ENCODE measurements around the gene AQP10.
"Not testable (repeated sequence)": the region's sequence is repeated elsewhere in the genome, so short reads cannot be mapped to it uniquely, and the experiment has no call there.

Gene AQP10

DNA sequence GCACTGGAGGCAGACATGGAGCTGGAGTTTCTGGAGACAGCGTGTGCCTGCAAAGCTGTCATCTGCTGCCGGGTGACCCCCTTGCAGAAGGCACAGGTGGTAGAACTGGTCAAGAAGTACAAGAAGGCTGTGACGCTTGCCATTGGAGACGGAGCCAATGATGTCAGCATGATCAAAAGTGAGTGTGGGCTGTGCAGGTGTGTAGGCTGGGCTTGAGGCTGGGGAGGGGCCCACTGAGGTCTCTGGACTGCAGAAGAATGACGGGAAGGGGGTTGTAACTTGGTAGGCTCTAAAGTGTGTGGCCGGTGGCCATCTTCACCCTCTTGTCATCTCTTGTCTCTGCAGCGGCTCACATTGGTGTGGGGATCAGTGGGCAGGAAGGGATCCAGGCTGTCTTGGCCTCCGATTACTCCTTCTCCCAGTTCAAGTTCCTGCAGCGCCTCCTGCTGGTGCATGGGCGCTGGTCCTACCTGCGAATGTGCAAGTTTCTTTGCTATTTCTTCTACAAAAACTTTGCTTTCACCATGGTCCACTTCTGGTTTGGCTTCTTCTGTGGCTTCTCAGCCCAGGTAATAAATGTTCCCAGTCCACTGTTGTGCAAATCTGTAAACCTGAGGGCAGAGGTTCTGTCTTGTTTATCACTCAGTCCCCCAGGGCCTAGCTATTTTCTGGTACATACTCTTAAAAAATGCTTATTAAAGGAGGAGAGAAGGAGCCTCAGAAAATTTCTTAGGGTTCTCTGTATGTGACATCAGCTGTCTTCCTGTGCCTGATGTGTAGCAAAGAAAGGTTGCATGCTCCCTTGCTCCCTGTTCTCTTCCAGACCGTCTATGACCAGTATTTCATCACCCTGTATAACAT, 24.3 kb downstream of the AQP10 start:
- DNase-seq: no peak

DNA sequence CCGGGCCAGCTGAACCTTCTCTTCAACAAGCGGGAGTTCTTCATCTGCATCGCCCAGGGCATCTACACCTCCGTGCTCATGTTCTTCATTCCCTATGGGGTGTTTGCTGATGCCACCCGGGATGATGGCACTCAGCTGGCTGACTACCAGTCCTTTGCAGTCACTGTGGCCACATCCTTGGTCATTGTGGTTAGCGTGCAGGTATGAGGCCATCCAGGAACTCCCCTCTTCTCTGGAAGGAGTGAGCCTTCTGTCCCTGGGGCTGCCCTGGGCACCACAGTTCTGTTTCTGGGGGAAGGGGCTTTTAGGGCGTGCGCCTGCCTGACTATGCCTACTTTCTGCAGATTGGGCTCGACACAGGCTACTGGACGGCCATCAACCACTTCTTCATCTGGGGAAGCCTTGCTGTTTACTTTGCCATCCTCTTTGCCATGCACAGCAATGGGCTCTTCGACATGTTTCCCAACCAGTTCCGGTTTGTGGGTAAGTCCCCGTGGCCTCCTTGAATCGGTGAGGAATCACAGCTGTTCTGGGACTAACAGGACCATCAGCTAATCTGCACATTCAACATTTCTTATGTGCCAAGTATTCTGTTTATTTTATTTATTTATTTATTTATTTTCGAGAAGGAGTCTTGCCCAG, 25.5 kb downstream of the AQP10 start:
- DNase-seq: no peak

DNA sequence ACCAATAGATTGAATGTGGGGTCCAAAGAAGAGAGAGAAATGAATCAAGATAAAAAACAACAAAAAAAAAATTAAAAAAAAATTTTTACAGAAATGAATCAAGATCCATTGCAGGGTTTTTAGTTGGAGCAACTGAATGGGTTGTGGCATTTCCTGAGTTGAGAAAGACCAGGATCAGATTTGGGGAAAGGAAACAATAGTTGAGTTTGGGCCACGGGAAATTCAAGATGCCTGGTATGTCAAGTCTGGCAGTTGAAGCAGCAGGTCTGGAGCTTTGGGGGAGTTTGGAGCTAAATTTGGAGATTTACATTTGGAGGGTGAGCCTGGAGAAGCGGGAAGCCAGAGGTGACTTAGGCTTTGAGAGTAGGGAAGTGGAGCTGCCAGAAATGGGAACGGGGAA, 27.1 kb downstream of the AQP10 start:
- DNase-seq: no peak

DNA sequence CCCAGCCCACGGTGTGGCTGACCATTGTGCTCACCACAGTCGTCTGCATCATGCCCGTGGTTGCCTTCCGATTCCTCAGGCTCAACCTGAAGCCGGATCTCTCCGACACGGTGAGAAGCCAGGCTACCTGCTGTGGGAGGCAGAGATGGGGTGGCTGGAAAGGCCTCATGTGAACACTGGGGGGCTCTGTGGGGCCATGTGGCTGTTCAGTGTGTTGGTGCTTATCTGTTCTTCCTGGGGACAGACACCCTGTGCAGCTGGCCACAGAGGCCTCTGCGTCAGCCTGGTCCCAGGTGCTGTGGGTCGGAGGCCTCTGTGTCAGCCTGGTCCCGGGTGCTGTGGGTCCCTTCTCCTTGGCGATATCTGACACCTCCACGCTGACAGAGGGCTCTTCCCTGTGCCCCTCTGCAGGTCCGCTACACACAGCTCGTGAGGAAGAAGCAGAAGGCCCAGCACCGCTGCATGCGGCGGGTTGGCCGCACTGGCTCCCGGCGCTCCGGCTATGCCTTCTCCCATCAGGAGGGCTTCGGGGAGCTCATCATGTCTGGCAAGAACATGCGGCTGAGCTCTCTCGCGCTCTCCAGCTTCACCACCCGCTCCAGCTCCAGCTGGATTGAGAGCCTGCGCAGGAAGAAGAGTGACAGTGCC, 27.7 kb downstream of the AQP10 start:
- DNase-seq: no peak

DNA sequence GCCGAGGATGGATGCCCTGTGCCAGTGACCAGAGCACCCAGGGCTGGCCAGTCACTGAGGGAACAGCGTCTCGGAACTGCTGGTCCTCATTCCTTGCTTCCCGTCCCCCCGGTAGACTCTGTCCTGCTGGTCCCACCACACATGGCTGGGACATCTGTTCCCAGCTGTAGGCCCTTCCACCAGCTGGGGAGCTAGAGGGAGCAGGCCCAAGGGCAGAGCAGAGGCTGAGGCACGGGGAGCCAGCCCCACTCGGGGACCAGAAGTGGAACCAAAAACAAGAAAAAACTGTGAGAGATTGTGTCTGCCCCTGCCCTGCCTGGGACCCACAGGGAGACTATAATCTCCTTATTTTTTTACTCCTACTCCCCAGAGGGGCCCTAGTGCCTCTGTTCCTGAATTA, 28.2 kb downstream of the AQP10 start:
- no peak for DNase-seq

DNA sequence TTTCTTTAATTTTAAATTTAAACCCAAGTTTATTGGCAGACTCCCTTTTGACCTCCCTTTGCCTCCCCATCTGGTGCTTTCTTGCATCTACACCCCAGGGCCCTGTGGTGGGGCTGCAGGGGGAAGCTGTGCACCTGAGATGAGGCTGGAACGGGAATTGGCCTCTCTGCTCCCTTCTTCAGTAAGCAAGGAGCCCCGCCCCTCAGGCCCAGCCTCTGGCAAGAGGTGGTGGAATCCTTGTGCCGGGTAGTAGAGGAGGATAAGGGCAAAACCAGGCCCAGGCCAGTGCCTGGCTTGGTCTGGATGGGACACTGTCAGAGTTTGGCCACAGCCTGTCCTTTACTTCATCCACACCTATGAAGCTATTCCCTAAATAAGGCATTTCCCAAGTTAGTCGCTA, 29.5 kb downstream of the AQP10 start:
- DNase-seq: no peak

DNA sequence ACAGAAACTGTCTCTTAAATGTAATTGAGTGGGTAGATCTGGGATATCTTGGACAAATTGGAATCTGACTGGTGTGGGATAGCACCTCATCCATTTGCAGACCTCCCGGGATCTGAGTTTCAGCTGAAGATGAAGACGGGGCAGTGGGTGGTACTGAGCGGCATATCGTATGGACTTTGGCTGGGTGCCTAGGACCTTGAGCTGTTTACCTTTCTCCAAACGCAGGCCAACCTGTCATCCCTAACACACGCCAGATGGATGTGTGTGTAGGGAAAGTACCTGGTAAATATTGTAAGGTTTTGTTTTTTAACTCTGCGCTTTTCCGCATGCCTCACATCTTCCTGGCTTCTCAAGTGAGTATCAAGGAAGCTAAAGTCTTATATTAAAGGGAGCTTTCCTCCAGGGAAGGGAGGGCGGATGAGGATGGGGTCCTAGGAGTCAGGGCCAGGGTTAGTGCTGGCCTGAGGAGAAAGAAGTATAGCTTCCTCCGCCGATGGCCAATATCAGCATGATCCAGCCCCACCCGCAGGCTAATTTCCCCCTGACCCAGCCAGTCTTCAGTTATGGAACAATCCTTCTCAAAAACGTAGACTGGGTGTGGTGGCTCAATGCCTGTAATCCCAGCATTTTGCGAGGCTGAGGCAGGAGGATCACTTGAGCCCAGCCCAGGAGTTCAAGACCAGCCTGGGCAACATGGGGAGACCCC, 30.6 kb downstream of the AQP10 start:
- no peak for DNase-seq

DNA sequence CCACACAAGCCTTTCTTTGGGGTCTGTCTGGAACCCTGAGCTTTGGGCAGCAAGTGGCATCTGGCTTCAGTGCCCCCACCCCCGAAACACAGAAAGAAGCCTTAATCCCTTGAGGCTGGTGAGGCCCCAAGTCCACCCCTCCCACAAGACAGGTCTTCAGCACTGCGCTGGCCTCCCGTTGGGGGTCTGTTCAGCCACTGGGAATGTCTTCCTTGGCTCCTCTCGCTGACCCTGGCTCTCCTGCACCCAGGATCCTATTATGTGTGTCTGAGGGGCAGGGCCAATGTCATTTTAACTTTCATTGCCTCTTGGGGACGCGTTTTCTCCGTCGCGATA, 31.3 kb downstream of the AQP10 start:
- no peak for DNase-seq

DNA sequence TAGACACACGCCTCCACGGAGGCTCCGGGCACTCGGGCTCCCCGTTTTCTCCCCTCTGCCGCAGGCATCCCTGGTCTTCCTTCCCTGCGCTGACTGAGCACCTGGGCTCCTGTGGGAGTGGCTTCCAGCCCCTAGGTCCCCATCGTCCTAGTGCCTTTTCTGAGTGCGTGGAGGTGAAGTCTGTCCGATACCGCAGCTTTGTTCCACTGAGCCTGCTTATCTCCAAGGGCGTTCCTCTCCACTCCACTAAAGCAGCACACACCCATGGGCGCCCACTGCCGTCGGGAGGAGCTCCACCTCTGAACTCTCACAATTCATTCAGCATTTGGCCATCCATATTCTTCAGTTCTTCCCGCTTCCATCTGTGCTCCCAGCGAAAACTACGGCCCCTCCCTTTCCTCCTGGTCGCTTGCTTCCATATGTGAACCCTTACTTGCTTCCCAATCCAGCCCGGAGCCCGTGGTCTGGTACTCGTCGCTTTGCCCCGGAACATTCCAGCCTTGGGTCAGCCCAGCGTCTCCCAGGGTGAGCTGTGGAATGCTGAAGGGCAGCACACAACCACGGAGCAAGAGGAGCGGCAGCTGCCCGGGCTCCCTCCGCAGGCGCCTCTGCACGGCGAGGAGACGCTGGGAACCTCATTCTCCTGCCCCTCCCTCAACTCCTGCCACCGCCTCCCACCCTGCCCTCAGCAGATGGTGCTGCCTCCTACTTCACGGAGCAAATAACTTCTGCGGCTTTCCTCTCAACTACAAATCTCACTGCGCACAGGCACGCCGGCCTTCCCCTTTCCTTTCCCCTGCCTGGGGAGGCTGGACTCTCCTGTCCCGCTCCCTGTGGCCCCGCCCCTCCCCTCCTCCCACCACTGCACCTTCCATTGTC, 31.9 kb downstream of the AQP10 start:
- DNase-seq: peak; percentile 64

DNA sequence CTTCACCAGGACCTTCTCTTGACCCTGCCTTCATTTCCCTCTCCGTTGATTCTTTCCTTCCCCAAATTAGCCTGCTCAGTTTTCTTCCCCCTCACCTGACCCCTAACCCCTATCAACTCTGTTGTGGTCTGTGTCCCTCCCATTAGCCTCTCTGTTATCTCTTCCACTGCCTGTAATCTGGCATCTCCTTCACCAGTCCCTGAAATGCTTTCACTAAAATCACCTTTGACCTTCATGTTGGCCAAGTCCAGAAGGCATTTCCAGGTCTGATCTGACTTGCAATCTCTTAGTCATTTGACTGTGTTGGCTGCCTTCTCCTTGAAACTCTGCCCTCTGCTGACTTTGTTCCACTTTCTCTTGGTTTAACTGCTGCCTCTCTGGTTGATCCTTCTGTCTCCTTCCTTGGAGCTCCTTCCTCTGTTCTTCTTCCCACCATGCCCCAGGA, 32.6 kb downstream of the AQP10 start:
- DNase-seq: no peak

DNA sequence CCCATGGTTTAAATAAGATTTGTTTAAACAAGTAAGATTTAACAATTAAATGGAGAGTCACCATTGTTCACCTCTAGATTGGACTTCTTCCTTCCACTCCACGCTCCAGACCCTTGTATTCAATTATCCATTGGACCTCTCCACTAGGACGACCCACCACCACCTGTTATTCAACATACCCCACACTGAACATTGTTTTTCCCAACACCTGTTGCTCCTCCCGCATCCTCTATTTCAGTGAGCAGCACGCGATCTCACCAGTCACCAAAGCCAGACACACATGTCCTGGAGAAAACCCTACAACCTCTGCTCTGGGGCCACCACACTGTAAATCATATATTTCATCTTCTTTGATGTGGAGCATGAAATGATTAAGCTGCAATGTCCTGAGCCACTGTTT, 33.1 kb downstream of the AQP10 start:
- no peak for DNase-seq

DNA sequence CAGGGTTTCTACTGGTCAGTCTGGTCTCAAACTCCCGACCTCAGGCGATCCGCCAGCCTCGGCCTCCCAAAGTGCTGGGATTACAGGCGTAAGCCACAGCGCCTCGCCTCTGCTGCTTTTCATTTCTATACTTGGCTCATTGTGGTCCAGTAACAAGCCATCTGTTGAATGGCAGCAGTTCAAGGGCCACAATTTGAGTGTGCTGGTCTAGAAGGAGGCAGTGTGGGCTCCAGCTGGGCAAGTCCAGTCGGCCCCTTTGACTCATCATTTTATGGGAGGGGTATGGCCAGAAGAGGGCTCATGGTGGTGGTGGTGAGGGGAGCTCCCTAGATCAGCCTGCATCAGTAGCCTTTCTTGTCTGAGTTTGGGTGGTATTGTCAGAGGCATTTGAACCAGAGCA, 37.6 kb downstream of the AQP10 start:
- DNase-seq: no peak

DNA sequence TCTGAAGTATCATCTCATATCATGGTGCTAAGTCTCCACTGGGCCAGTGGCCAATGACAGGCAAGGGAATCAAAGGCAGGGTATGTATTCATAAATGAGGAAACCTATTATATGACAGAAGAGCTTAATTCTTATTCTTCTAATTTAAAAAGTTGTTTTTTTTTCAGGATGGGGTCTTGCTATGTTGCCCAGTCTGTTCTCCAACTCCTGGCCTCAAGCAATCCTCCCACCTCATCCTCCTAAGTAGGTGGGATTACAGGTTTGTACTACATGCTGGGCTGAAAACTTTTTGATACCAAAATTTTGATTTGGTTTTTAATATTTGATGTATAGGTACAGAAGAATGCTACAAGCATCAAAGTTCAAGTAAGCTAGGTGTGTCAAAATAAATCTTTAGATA, 39.4 kb downstream of the AQP10 start:
- no peak for DNase-seq

DNA sequence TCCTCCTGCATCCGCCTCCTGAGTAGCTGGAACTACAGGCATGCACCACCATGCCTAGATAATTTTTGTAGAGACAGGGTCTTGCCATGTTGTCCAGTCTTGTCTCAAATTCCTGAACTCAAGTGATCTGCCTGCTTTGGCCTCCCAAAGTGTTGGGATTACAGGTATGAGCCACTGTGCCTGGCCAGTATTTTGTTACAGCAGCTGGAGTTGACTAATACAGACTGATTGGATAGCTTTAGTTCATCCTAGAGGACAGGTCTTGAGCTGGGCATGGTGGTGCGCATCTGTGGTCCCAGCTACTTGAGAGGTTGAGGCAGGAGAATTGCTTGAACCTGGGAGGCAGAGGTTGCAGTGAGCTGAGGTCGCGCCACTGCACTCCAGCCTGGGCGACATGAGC, 40.0 kb downstream of the AQP10 start:
- DNase-seq: not testable (repeated sequence)

DNA sequence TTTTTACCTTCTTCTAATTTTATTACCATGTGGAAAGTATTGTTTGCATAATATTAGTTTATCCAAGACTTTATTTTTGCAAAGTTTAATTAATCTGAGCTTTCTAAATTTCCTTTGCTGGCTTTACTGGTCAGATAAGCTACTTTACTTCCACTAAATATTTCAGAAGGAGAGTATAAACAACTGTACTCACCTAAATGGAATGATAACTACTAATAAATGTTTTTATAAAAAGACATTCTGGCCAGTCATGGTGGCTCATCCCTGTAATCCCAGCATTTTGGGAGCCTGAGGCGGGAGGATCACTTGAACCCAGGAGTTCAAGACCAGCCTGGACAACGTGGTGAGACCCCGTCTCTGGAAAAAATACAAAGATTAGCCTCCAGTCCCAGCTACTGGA, 40.5 kb downstream of the AQP10 start:
- no peak for DNase-seq

DNA sequence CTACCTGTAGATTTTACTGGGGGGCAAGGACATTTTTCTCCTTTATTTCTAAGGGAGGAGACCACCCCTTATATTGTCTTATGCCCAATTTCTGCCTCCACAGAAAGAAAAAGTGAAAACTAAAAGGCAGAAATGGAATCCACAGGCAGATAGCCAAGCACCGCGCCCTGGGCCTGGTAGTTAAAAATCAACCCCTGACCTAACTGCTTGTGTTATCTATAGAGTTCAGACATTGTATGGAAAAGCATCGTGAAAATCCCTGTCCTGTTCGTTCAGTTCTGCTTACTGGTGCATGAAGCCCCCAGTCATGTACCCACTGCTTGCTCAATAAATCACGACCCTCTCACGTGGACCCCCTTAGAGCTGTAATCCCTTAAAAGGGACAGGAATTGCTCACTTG, 50.5 kb downstream of the AQP10 start:
- no peak for DNase-seq

DNA sequence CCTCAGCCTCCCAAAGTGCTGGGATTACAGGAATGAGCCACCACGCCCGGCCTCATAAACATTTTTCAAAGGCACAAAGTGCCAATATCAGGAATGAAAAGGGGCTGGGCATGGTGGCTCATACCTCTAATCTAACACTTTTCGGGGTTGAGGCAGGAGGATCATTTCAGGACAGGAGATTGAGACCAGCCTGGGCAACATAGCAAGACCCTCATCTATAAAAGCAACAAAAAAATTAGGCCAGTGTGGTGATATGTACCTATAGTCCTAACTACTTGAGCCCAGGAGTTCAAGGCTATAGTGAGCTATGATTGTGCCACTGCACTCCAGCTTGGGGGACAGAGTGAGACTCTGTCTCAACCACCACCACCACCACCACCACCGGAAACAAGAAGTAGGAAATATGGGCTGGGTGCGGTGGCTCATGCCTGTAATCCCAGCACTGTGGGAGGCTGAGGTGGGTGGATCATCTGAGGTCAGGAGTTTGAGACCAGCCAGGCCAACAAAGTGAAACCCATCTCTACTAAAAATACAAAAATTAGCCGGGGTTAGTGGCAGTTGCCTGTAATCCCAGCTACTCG, 53.0 kb downstream of the AQP10 start:
- DNase-seq: not testable (repeated sequence)
